Subcutaneous abdominal adipose tissue (tissue), 5 donors: Measurements from ENCODE around the gene SIPA1.

Experiments
- H3K27ac ChIP-seq: one replicate; pipeline ENCODE4 v1.7.0; 2013; ENCODE audit warnings: low read depth, mild to moderate bottlenecking, inconsistent platforms, low read length, moderate library complexity
- H3K27me3 ChIP-seq, 5 donors: one replicate each; pipeline ENCODE4 v1.7.0; 2013; ENCODE audit warnings: low read length in 5 of 5, inconsistent platforms in 1 of 5; ENCODE audit not compliant: control insufficient read depth in 5 of 5, insufficient read depth in 4 of 5
- H3K36me3 ChIP-seq, 5 donors: one replicate each; pipeline ENCODE4 v1.7.0; 2013; ENCODE audit warnings: low read length in 5 of 5; ENCODE audit not compliant: control insufficient read depth in 5 of 5, insufficient read depth in 5 of 5
- H3K4me1 ChIP-seq, 5 donors: one replicate each; pipeline ENCODE4 v1.7.0; 2013; ENCODE audit warnings: low read length in 5 of 5, mild to moderate bottlenecking in 3 of 5, moderate library complexity in 1 of 5; ENCODE audit not compliant: control insufficient read depth in 5 of 5, insufficient read depth in 5 of 5
- H3K4me3 ChIP-seq, 5 donors: one replicate each; pipeline ENCODE4 v1.7.0; 2013; ENCODE audit warnings: low read length in 5 of 5, low read depth in 1 of 5
- H3K9ac ChIP-seq, 5 donors: one replicate each; pipeline ENCODE4 v1.7.0; 2013; ENCODE audit warnings: low read length in 5 of 5, mild to moderate bottlenecking in 4 of 5, moderate library complexity in 3 of 5
- H3K9me3 ChIP-seq, 5 donors: one replicate each; pipeline ENCODE4 v1.7.0; 2013; ENCODE audit warnings: low read length in 5 of 5; ENCODE audit not compliant: control insufficient read depth in 5 of 5
- donor health status: healthy.
- donor health status: healthy.
- donor health status: healthy.
- donor health status: healthy.
- donor health status: healthy.

The SIPA1 gene

GRCh38 chr11:65615950-65616574, 21.8 kb upstream of the SIPA1 start:
- Histone ChIP-seq H3K36me3 (peaks cover 0 to 55% (median 52%) of the 10 kb centered on the region in 5 donors), H3K27me3 (no peaks in the 10 kb centered on the region), H3K9ac (peak overlapping the region; percentile 81 to 90 (median 86)), H3K4me3 (peak overlapping the region; percentile 62 to 89 (median 79)), H3K9me3 (no peaks in the 10 kb centered on the region), H3K4me1 (peaks cover 10 to 52% (median 41%) of the 10 kb centered on the region in 5 donors), H3K27ac (peak overlapping the region; percentile 54)

GRCh38 chr11:65616575-65617001, 21.3 kb upstream of the SIPA1 start:
- H3K9me3 ChIP-seq = no peaks in the 10 kb centered on the region
- H3K27me3 ChIP-seq = no peaks in the 10 kb centered on the region
- peak overlapping the region; percentile 62 to 89 (median 79) for H3K4me3 ChIP-seq
- peak overlapping the region; percentile 59 to 90 (median 86) for H3K9ac ChIP-seq
- peaks cover 10 to 46% (median 35%) of the 10 kb centered on the region in 5 donors for H3K4me1 ChIP-seq
- peak overlapping the region; percentile 54 for H3K27ac ChIP-seq
- H3K36me3 ChIP-seq = peaks cover 0 to 59% (median 55%) of the 10 kb centered on the region in 5 donors

- Histone ChIP-seq H3K27me3 (no peaks in the 10 kb centered on the region), H3K9me3 (no peaks in the 10 kb centered on the region), H3K27ac (no peak overlapping the region), H3K4me3 (peak overlapping the region in 3 of 5 donors; percentile 62 to 89 (median 84)), H3K4me1 (peaks cover 7 to 39% (median 28%) of the 10 kb centered on the region in 5 donors), H3K36me3 (peaks cover 0 to 60% (median 58%) of the 10 kb centered on the region in 5 donors), H3K9ac (peak overlapping the region in 3 of 5 donors; percentile 84 to 90 (median 86))
Observed at GRCh38 chr11:65617136-65617850, 20.6 kb upstream of the SIPA1 start.

- H3K27ac ChIP-seq = no peak overlapping the region
- H3K9me3 ChIP-seq = no peaks in the 10 kb centered on the region
- peaks cover 0 to 59% (median 55%) of the 10 kb centered on the region in 5 donors for H3K36me3 ChIP-seq
- H3K4me3 ChIP-seq = no peak overlapping the region
- no peak overlapping the region for H3K9ac ChIP-seq
- peaks cover 6 to 31% (median 20%) of the 10 kb centered on the region in 5 donors for H3K4me1 ChIP-seq
- no peaks in the 10 kb centered on the region for H3K27me3 ChIP-seq
Observed at GRCh38 chr11:65617990-65618751, 19.7 kb upstream of the SIPA1 start.

GRCh38 chr11:65618763-65619162, 19.1 kb upstream of the SIPA1 start:
- Histone ChIP-seq H3K9ac (no peak overlapping the region), H3K4me3 (no peak overlapping the region), H3K4me1 (peaks cover 6 to 25% (median 15%) of the 10 kb centered on the region in 5 donors), H3K27me3 (no peaks in the 10 kb centered on the region), H3K9me3 (no peaks in the 10 kb centered on the region), H3K27ac (no peak overlapping the region), H3K36me3 (peaks cover 0 to 65% (median 61%) of the 10 kb centered on the region in 5 donors)

- H3K9ac ChIP-seq = no peak overlapping the region
- H3K36me3 ChIP-seq = peaks cover 0 to 71% (median 67%) of the 10 kb centered on the region in 5 donors
- no peaks in the 10 kb centered on the region for H3K9me3 ChIP-seq
- H3K27ac ChIP-seq = no peak overlapping the region
- no peaks in the 10 kb centered on the region for H3K27me3 ChIP-seq
- peaks cover 6 to 23% (median 15%) of the 10 kb centered on the region in 5 donors for H3K4me1 ChIP-seq
- H3K4me3 ChIP-seq = no peak overlapping the region
Observed at GRCh38 chr11:65619281-65619928, 18.5 kb upstream of the SIPA1 start.

GRCh38 chr11:65620666-65621065, 17.2 kb upstream of the SIPA1 start:
- peaks cover 6 to 16% (median 15%) of the 10 kb centered on the region in 5 donors for H3K4me1 ChIP-seq
- H3K9me3 ChIP-seq = no peaks in the 10 kb centered on the region
- no peak overlapping the region for H3K9ac ChIP-seq
- H3K27me3 ChIP-seq = no peaks in the 10 kb centered on the region
- H3K27ac ChIP-seq = no peak overlapping the region
- H3K4me3 ChIP-seq = no peak overlapping the region
- H3K36me3 ChIP-seq = peaks cover 0 to 83% (median 80%) of the 10 kb centered on the region in 5 donors

GRCh38 chr11:65621460-65621859, 16.4 kb upstream of the SIPA1 start:
- Histone ChIP-seq H3K27me3 (no peaks in the 10 kb centered on the region), H3K9ac (no peak overlapping the region), H3K27ac (no peak overlapping the region), H3K4me3 (no peak overlapping the region), H3K36me3 (peaks cover 0 to 91% (median 87%) of the 10 kb centered on the region in 5 donors), H3K9me3 (no peaks in the 10 kb centered on the region), H3K4me1 (peaks cover 4 to 16% (median 11%) of the 10 kb centered on the region in 5 donors)

- Histone ChIP-seq H3K4me3 (no peak overlapping the region), H3K27ac (no peak overlapping the region), H3K4me1 (peaks cover under 1 to 11% (median 5%) of the 10 kb centered on the region in 5 donors), H3K9ac (no peak overlapping the region), H3K9me3 (no peaks in the 10 kb centered on the region), H3K36me3 (peaks cover 0 to 96% (median 91%) of the 10 kb centered on the region in 5 donors), H3K27me3 (no peaks in the 10 kb centered on the region)
Observed at GRCh38 chr11:65622011-65622410, 15.9 kb upstream of the SIPA1 start.
